ENCODE results near the gene LBH. TPM values are rescaled to one million over a fixed set of nuclear protein-coding genes. Genes with fewer than 3 reads are reported as not detected.

Gene LBH
- total RNA-seq, 1 experiment from 2014 or later = 5.8 TPM

- H3K4me2 ChIP-seq (ENCODE audit: low read length) = no peak overlapping the region
- CTCF ChIA-PET = interaction anchor here (0.6 to 1.2 kb wide), 3 partner anchors 9 to 87 kb away, joined by 3 to 4 read pairs (median 3); no protein-coding TSS in a partner anchor
- POLR2A ChIA-PET (ENCODE audit: unreplicated experiment) = no interaction called here
- no peaks in the 10 kb centered on the region for H3K9me2 ChIP-seq (replicated peaks; ENCODE audit: low read length)
- TF ChIP-seq EZH2phosphoT487 (IDR thresholded peaks at IDR 0.05; ENCODE audit: borderline replicate concordance, low read length) = no peak
- intact Hi-C loops (cut with micrococcal nuclease) = no loop called here
- ATAC-seq (no peak), DNase-seq (no peak)
- H3K27me3 ChIP-seq (ENCODE audit: low read length) = peaks cover 35% of the 10 kb centered on the region; the same call in 1 of the 2 replicates
- H3K4me3 ChIP-seq (ENCODE audit: low read length) = no peak overlapping the region
- H2AFZ ChIP-seq (ENCODE audit: low read length) = no peak overlapping the region
- H4K20me1 ChIP-seq (ENCODE audit: low read length) = no peaks in the 10 kb centered on the region
- H3K79me2 ChIP-seq (ENCODE audit: low read length) = no peaks in the 10 kb centered on the region
- no peaks in the 10 kb centered on the region for H3F3A ChIP-seq (ENCODE audit: low read length, unreplicated experiment)
- H3K4me1 ChIP-seq (ENCODE audit: insufficient read depth, low read length) = no peaks in the 10 kb centered on the region
- BruUV-seq (replicated peaks) = no TSS peak
- no peaks in the 10 kb centered on the region for H3K36me3 ChIP-seq (ENCODE audit: low read depth, low read length)
- H3K9ac ChIP-seq (ENCODE audit: low read length) = no peak overlapping the region
- no peak overlapping the region for H3K27ac ChIP-seq (ENCODE audit: low read length)
- no peaks in the 10 kb centered on the region for H3K9me3 ChIP-seq (ENCODE audit: low read length)
Observed at GRCh38 chr2:30201990-30202389, 29.3 kb upstream of the LBH start.

DNA sequence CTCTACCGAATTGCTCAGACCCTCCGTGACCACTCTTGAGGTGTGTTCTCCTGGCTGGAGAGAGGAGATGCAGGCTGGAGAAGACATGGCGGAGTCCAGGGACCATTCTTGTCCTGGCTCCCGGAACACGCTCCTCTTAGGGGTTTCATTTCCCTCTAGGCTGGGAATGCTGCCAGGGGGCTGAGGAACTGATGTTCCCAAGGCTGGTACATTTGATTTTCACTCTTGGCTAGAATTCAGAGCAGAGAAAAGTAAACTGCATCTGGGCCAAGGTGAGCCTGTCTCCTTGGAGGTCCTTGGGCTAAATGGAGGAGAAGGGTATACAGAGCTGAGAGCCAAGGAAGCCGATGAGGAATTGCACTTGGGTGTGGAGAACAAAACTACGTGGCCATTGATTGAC is 28.2 kb upstream of the LBH start:
- ATAC-seq (no peak), DNase-seq (no peak)
- no peaks in the 10 kb centered on the region for H3K9me2 ChIP-seq (replicated peaks; ENCODE audit: low read length)
- ChIA-PET CTCF (no interaction called here), POLR2A (ENCODE audit: unreplicated experiment) (no interaction called here)
- peaks cover 35% of the 10 kb centered on the region; the same call in 1 of the 2 replicates for H3K27me3 ChIP-seq (ENCODE audit: low read length)
- H3K9ac ChIP-seq (ENCODE audit: low read length) = no peak overlapping the region
- no peaks in the 10 kb centered on the region for H4K20me1 ChIP-seq (ENCODE audit: low read length)
- H3K27ac ChIP-seq (ENCODE audit: low read length) = no peak overlapping the region
- H2AFZ ChIP-seq (ENCODE audit: low read length) = no peak overlapping the region
- H3K4me1 ChIP-seq (ENCODE audit: insufficient read depth, low read length) = no peaks in the 10 kb centered on the region
- no TSS peak for BruUV-seq (replicated peaks)
- H3F3A ChIP-seq (ENCODE audit: low read length, unreplicated experiment) = no peaks in the 10 kb centered on the region
- H3K79me2 ChIP-seq (ENCODE audit: low read length) = no peaks in the 10 kb centered on the region
- intact Hi-C loops (cut with micrococcal nuclease) = no loop called here
- H3K4me2 ChIP-seq (ENCODE audit: low read length) = no peak overlapping the region
- no peaks in the 10 kb centered on the region for H3K36me3 ChIP-seq (ENCODE audit: low read depth, low read length)
- TF ChIP-seq EZH2phosphoT487 (IDR thresholded peaks at IDR 0.05; ENCODE audit: borderline replicate concordance, low read length) = no peak
- TF ChIP-seq, protein P1, sequence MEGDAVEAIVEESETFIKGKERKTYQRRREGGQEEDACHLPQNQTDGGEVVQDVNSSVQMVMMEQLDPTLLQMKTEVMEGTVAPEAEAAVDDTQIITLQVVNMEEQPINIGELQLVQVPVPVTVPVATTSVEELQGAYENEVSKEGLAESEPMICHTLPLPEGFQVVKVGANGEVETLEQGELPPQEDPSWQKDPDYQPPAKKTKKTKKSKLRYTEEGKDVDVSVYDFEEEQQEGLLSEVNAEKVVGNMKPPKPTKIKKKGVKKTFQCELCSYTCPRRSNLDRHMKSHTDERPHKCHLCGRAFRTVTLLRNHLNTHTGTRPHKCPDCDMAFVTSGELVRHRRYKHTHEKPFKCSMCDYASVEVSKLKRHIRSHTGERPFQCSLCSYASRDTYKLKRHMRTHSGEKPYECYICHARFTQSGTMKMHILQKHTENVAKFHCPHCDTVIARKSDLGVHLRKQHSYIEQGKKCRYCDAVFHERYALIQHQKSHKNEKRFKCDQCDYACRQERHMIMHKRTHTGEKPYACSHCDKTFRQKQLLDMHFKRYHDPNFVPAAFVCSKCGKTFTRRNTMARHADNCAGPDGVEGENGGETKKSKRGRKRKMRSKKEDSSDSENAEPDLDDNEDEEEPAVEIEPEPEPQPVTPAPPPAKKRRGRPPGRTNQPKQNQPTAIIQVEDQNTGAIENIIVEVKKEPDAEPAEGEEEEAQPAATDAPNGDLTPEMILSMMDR (conservative IDR thresholded peaks at IDR 0.05; ENCODE audit: low read depth, low read length) = no peak
- no peak overlapping the region for H3K4me3 ChIP-seq (ENCODE audit: low read length)
- H3K9me3 ChIP-seq (ENCODE audit: low read length) = no peaks in the 10 kb centered on the region

DNA sequence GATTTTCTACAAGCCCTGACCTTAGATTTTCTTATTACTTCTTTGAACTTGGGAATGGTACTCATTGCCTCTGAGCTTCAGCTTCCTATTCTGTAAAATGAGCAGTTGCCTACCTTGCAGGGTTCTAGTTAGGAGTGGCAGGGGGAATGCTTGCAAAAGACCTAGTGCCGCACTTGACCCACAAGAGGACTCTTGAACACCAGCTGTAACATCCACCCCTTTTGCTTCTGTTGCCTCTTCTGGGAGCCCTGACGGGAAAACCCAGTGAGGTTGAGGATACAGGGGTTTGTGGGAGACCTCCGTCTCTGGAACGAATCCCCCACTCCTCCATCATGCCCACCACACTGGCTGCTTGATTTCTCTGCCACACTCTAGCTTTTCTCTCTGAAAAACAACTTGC is 27.1 kb upstream of the LBH start:
- Histone ChIP-seq H3K9me3 (ENCODE audit: low read length) (no peaks in the 10 kb centered on the region), H3F3A (ENCODE audit: low read length, unreplicated experiment) (no peaks in the 10 kb centered on the region), H3K9me2 (replicated peaks; ENCODE audit: low read length) (no peaks in the 10 kb centered on the region), H3K79me2 (ENCODE audit: low read length) (no peaks in the 10 kb centered on the region), H3K4me3 (ENCODE audit: low read length) (no peak overlapping the region), H3K4me1 (ENCODE audit: insufficient read depth, low read length) (no peaks in the 10 kb centered on the region), H4K20me1 (ENCODE audit: low read length) (no peaks in the 10 kb centered on the region), H3K4me2 (ENCODE audit: low read length) (no peak overlapping the region), H3K27me3 (ENCODE audit: low read length) (peaks cover 35% of the 10 kb centered on the region; the same call in 1 of the 2 replicates), H3K36me3 (ENCODE audit: low read depth, low read length) (no peaks in the 10 kb centered on the region), H3K27ac (ENCODE audit: low read length) (no peak overlapping the region), H2AFZ (ENCODE audit: low read length) (no peak overlapping the region), H3K9ac (ENCODE audit: low read length) (no peak overlapping the region)
- TF ChIP-seq EZH2phosphoT487 (IDR thresholded peaks at IDR 0.05; ENCODE audit: borderline replicate concordance, low read length) = no peak
- TF ChIP-seq, protein P1 (conservative IDR thresholded peaks at IDR 0.05; ENCODE audit: low read depth, low read length) = no peak
- TF ChIP-seq EZH2 (IDR thresholded peaks at IDR 0.05; ENCODE audit: low read length, unreplicated experiment) = no peak
- no TSS peak for BruUV-seq (replicated peaks)
- POLR2A ChIA-PET (ENCODE audit: unreplicated experiment) = no interaction called here
- DNase-seq (no peak), ATAC-seq (no peak)
- intact Hi-C loops (cut with micrococcal nuclease) = no loop called here
- CTCF ChIA-PET = no interaction called here
